Thymus (tissue), 11 donors: Measurements from ENCODE around the gene FMNL1. TPM values are rescaled to one million over a fixed set of nuclear protein-coding genes. Genes with fewer than 3 reads are reported as not detected.

Experiments
- DNase-seq, 9 donors: peaks; one replicate each; pipeline ENCODE4 v3.0.0-alpha.2; 2013; ENCODE audit warnings: low spot score in 9 of 9, low read depth in 6 of 9, missing footprints in 1 of 9
- H3K27ac ChIP-seq, 2 donors: one replicate each; pipeline ENCODE4 v1.5.1; 2013; ENCODE audit warnings: control low read depth in 1 of 2, low read depth in 1 of 2, low read length in 1 of 2, mild to moderate bottlenecking in 1 of 2, moderate library complexity in 1 of 2
- H3K27me3 ChIP-seq, 2 donors: one replicate each; pipeline ENCODE4 v1.5.1; 2013; ENCODE audit warnings: low read length in 1 of 2; ENCODE audit not compliant: control insufficient read depth in 2 of 2, insufficient read depth in 1 of 2
- H3K36me3 ChIP-seq, 2 donors: one replicate each; pipeline ENCODE4 v1.5.1; 2013; ENCODE audit warnings: low read length in 1 of 2, mild to moderate bottlenecking in 1 of 2, moderate library complexity in 1 of 2; ENCODE audit not compliant: control insufficient read depth in 2 of 2, insufficient read depth in 2 of 2
- H3K4me1 ChIP-seq, 2 donors: one replicate each; pipeline ENCODE4 v1.5.1; 2013; ENCODE audit warnings: low read length in 2 of 2; ENCODE audit not compliant: control insufficient read depth in 2 of 2, insufficient read depth in 2 of 2
- H3K4me3 ChIP-seq, 2 donors: one replicate each; pipeline ENCODE4 v1.5.1; 2013; ENCODE audit warnings: low read length in 2 of 2, control low read depth in 1 of 2, mild to moderate bottlenecking in 1 of 2
- H3K9me3 ChIP-seq, 2 donors: one replicate each; pipeline ENCODE4 v1.5.1; 2013; ENCODE audit warnings: low read length in 1 of 2, mild to moderate bottlenecking in 1 of 2; ENCODE audit not compliant: control insufficient read depth in 2 of 2, insufficient read depth in 1 of 2
- WGBS: extraction: QIAGEN DNeasy Blood & Tissue Kit; methylation state at CpG from one replicate; pipeline ENCODE4 v1.1.7; 2013; 5-methylcytosine and 5-hydroxymethylcytosine counted together
- polyA plus RNA-seq: library from polyadenylated mRNA; stranded (reverse); fragments of 200-250 nt; gene quantifications from one replicate; pipeline ENCODE4 v1.2.3, GENCODE V29; 2013
- total RNA-seq: library from RNA; stranded (reverse); fragments of 120-200 nt; gene quantifications from one replicate; pipeline ENCODE4 v1.2.4, GENCODE V29; 2013
- donor health status: healthy.

The FMNL1 gene
- total and polyA plus RNA-seq, 2 donors = 16.7 to 79.5 TPM

GRCh38 chr17:45238155-45238774 lies 16.6 kb downstream of the FMNL1 start:
- Histone ChIP-seq H3K36me3 (peaks cover 82 to 83% of the 10 kb centered on the region in 2 donors), H3K27ac (no peak overlapping the region), H3K4me3 (no peak overlapping the region), H3K4me1 (peaks cover 12 to 25% of the 10 kb centered on the region in 2 donors), H3K27me3 (no peaks in the 10 kb centered on the region), H3K9me3 (peaks cover 0 to 4% of the 10 kb centered on the region in 2 donors)
- WGBS = 97% methylated on average over 7 of the region's 7 CpGs
- DNase-seq = no peak

GRCh38 chr17:45240905-45241327 lies 19.2 kb downstream of the FMNL1 start:
- H3K27me3 ChIP-seq = no peaks in the 10 kb centered on the region
- H3K4me3 ChIP-seq = no peak overlapping the region
- peaks cover 96% of the 10 kb centered on the region in 2 donors for H3K36me3 ChIP-seq
- peaks cover 3 to 7% of the 10 kb centered on the region in 2 donors for H3K4me1 ChIP-seq
- 96% methylated on average over 21 of the region's 21 CpGs for WGBS
- peaks cover 0 to 4% of the 10 kb centered on the region in 2 donors for H3K9me3 ChIP-seq
- DNase-seq = no peak
- no peak overlapping the region for H3K27ac ChIP-seq

- no peak overlapping the region for H3K4me3 ChIP-seq
- WGBS = 94% methylated on average over 62 of the region's 62 CpGs
- H3K36me3 ChIP-seq = peaks cover 96% of the 10 kb centered on the region in 2 donors
- H3K4me1 ChIP-seq = peaks cover 7 to 8% of the 10 kb centered on the region in 2 donors
- no peak overlapping the region for H3K27ac ChIP-seq
- DNase-seq = no peak
- H3K27me3 ChIP-seq = no peaks in the 10 kb centered on the region
- peaks cover 0 to 4% of the 10 kb centered on the region in 2 donors for H3K9me3 ChIP-seq
Observed at GRCh38 chr17:45241328-45242028, 19.8 kb downstream of the FMNL1 start.

- 96% methylated on average over 18 of the region's 18 CpGs for WGBS
- H3K27me3 ChIP-seq = no peaks in the 10 kb centered on the region
- H3K9me3 ChIP-seq = peaks cover 0 to 4% of the 10 kb centered on the region in 2 donors
- peaks cover 94 to 99% of the 10 kb centered on the region in 2 donors for H3K36me3 ChIP-seq
- no peak overlapping the region for H3K27ac ChIP-seq
- H3K4me3 ChIP-seq = no peak overlapping the region
- H3K4me1 ChIP-seq = peaks cover 11 to 14% of the 10 kb centered on the region in 2 donors
- DNase-seq = no peak
Observed at GRCh38 chr17:45242029-45242414, 20.3 kb downstream of the FMNL1 start.

- Histone ChIP-seq H3K36me3 (peaks cover 78 to 82% of the 10 kb centered on the region in 2 donors), H3K9me3 (peaks cover 0 to 4% of the 10 kb centered on the region in 2 donors), H3K4me3 (no peak overlapping the region), H3K4me1 (peaks cover 14 to 25% of the 10 kb centered on the region in 2 donors), H3K27me3 (no peaks in the 10 kb centered on the region), H3K27ac (no peak overlapping the region)
- 96% methylated on average over 18 of the region's 18 CpGs for WGBS
- no peak for DNase-seq
Observed at GRCh38 chr17:45243750-45244149, 22.1 kb downstream of the FMNL1 start.

GRCh38 chr17:45244725-45245656 lies 23.3 kb downstream of the FMNL1 start:
- Histone ChIP-seq H3K4me3 (no peak overlapping the region), H3K4me1 (peaks cover 26 to 37% of the 10 kb centered on the region in 2 donors), H3K9me3 (peaks cover 0 to 4% of the 10 kb centered on the region in 2 donors), H3K27me3 (no peaks in the 10 kb centered on the region), H3K36me3 (peaks cover 74 to 75% of the 10 kb centered on the region in 2 donors), H3K27ac (no peak overlapping the region)
- WGBS = 96% methylated on average over 21 of the region's 21 CpGs
- no peak for DNase-seq

GRCh38 chr17:45246338-45246737 lies 24.7 kb downstream of the FMNL1 start:
- no peak for DNase-seq
- H3K36me3 ChIP-seq = peaks cover 65 to 74% of the 10 kb centered on the region in 2 donors
- 95% methylated on average over 8 of the region's 8 CpGs for WGBS
- peaks cover 36 to 50% of the 10 kb centered on the region in 2 donors for H3K4me1 ChIP-seq
- peak overlapping the region; percentile 94 to 100 for H3K27ac ChIP-seq
- H3K9me3 ChIP-seq = peaks cover 0 to 10% of the 10 kb centered on the region in 2 donors
- H3K27me3 ChIP-seq = no peaks in the 10 kb centered on the region
- peak overlapping the region in 1 of 2 donors; percentile 83 for H3K4me3 ChIP-seq

GRCh38 chr17:45246861-45247428 lies 25.3 kb downstream of the FMNL1 start:
- Histone ChIP-seq H3K9me3 (peaks cover 0 to 10% of the 10 kb centered on the region in 2 donors), H3K4me1 (peaks cover 36 to 50% of the 10 kb centered on the region in 2 donors), H3K27ac (peak overlapping the region; percentile 94 to 100), H3K4me3 (peak overlapping the region; percentile 68 to 83), H3K27me3 (no peaks in the 10 kb centered on the region), H3K36me3 (peaks cover 58 to 75% of the 10 kb centered on the region in 2 donors)
- WGBS = 51% methylated on average over 33 of the region's 33 CpGs
- DNase-seq = peak in 2 of 9 donors; percentile 68 to 85
